ENCODE results near the gene SIN3B.

Gene SIN3B

GRCh38 chr19:16889883-16890460 is 60.8 kb downstream of the SIN3B start:
- no peak for DNase-seq

GRCh38 chr19:16890461-16891184 is 61.4 kb downstream of the SIN3B start:
- DNase-seq: no peak

GRCh38 chr19:16891696-16892382 is 62.6 kb downstream of the SIN3B start:
- no peak for DNase-seq

GRCh38 chr19:16892436-16892835 is 63.2 kb downstream of the SIN3B start:
- no peak for DNase-seq

GRCh38 chr19:16892868-16893685 is 63.9 kb downstream of the SIN3B start:
- DNase-seq: no peak

- peak in 1 of 2 experiments; percentile 40 for DNase-seq
These were observed 64.4 kb downstream of the SIN3B start for GRCh38 chr19:16893686-16893989.

- DNase-seq: peak in 1 of 2 experiments; percentile 39
These were observed 64.9 kb downstream of the SIN3B start for GRCh38 chr19:16894080-16894479.

- DNase-seq: peak in 1 of 2 experiments; percentile 12
These were observed 66.4 kb downstream of the SIN3B start for GRCh38 chr19:16895467-16896145.

- no peak for DNase-seq
These were observed 67.2 kb downstream of the SIN3B start for GRCh38 chr19:16896146-16897028.

GRCh38 chr19:16897029-16897855 is 68.0 kb downstream of the SIN3B start:
- no peak for DNase-seq

- DNase-seq: no peak
These were observed 68.6 kb downstream of the SIN3B start for GRCh38 chr19:16897856-16898161.

- no peak for DNase-seq
These were observed 69.3 kb downstream of the SIN3B start for GRCh38 chr19:16898361-16899015.

GRCh38 chr19:16899566-16900075 is 70.4 kb downstream of the SIN3B start:
- DNase-seq: peak in 1 of 2 experiments; percentile 19

GRCh38 chr19:16901491-16902175 is 72.4 kb downstream of the SIN3B start:
- peak; percentile 23 to 60 for DNase-seq

GRCh38 chr19:16902545-16902944 is 73.3 kb downstream of the SIN3B start:
- DNase-seq: no peak

GRCh38 chr19:16903347-16903746 is 74.1 kb downstream of the SIN3B start:
- DNase-seq: no peak

GRCh38 chr19:16904599-16904998 is 75.4 kb downstream of the SIN3B start:
- no peak for DNase-seq

GRCh38 chr19:16908759-16909158 is 79.6 kb downstream of the SIN3B start:
- no peak for DNase-seq

GRCh38 chr19:16911046-16911445 is 81.8 kb downstream of the SIN3B start:
- no peak for DNase-seq

- no peak for DNase-seq
These were observed 83.6 kb downstream of the SIN3B start for GRCh38 chr19:16912780-16913179.
